Stomach (tissue), 4 donors: ENCODE measurements around the gene PPP2R5D.

Experiments used
- CTCF ChIP-seq, 7 experiments: fragments of 450-650 bp in 4 of 7; fragments of 200-600 bp in 3 of 7; sonication (generic) in 3 of 7; IDR thresholded peaks; one replicate each; pipeline ENCODE4 v1.5.1; 2016 to 2019; ENCODE audit warnings: antibody characterized with exemption in 7 of 7, control low read depth in 2 of 7, mild to moderate bottlenecking in 1 of 7
- EP300 ChIP-seq: sonication (generic); formaldehyde crosslinking; IDR thresholded peaks from one replicate; pipeline ENCODE4 v1.6.1; 2017; ENCODE audit warnings: antibody characterized with exemption
- POLR2A ChIP-seq, 4 donors: fragments of 450-650 bp; IDR thresholded peaks; one replicate each; pipeline ENCODE4 v1.6.1; 2016; ENCODE audit warnings: antibody characterized with exemption in 4 of 4, control low read depth in 2 of 4, mild to moderate bottlenecking in 1 of 4, moderate library complexity in 1 of 4
- POLR2AphosphoS5 ChIP-seq, 3 donors: sonication (generic); formaldehyde crosslinking; IDR thresholded peaks; one replicate each; pipeline ENCODE4 v1.6.1; 2016; ENCODE audit warnings: antibody characterized with exemption in 3 of 3

- TF ChIP-seq CTCF (IDR thresholded peaks at IDR 0.05): no peak
- TF ChIP-seq EP300: no peak
- TF ChIP-seq POLR2A (IDR thresholded peaks at IDR 0.05): no peak
- TF ChIP-seq POLR2AphosphoS5 (IDR thresholded peaks at IDR 0.05): no peak
Observed at GRCh38 chr6:43033496-43034189, 49.3 kb downstream of the PPP2R5D start.
